H9 (cell line): ENCODE measurements around the gene LDLR. TPM values are rescaled to one million over a fixed set of nuclear protein-coding genes. Genes with fewer than 3 reads are reported as not detected.

Experiments used
- DNase-seq: peaks from one replicate; pipeline ENCODE4 v3.0.0-alpha.2; 2017
- H2AFZ ChIP-seq: one replicate; pipeline ENCODE4 v1.6.1; 2013; ENCODE audit warnings: mild to moderate bottlenecking, low read length, control low read depth, moderate library complexity
- H2AK5ac ChIP-seq: 2 replicates; pipeline ENCODE4 v1.6.1; 2013; ENCODE audit warnings: low read length, control low read depth, mixed read lengths; ENCODE audit not compliant: insufficient read length
- H2BK120ac ChIP-seq: one replicate; pipeline ENCODE4 v1.6.1; 2013; ENCODE audit warnings: low read depth, mild to moderate bottlenecking, low read length, control low read depth, inconsistent platforms; ENCODE audit not compliant: poor library complexity, severe bottlenecking
- H2BK12ac ChIP-seq: 2 replicates; pipeline ENCODE4 v1.6.1; 2013; ENCODE audit warnings: low read length, control low read depth, mixed read lengths, low read depth; ENCODE audit not compliant: insufficient read length
- H2BK15ac ChIP-seq: 2 replicates; pipeline ENCODE4 v1.6.1; 2013; ENCODE audit warnings: low read depth, low read length, control low read depth
- H2BK20ac ChIP-seq: one replicate; pipeline ENCODE4 v1.6.1; 2013; ENCODE audit warnings: low read depth, mild to moderate bottlenecking, low read length, control low read depth, inconsistent platforms; ENCODE audit not compliant: poor library complexity, severe bottlenecking
- H2BK5ac ChIP-seq: 2 replicates; pipeline ENCODE4 v1.6.1; 2013; ENCODE audit warnings: low read length, control low read depth, mixed read lengths; ENCODE audit not compliant: insufficient read length
- H3K14ac ChIP-seq: 2 replicates; pipeline ENCODE4 v1.6.1; 2013; ENCODE audit warnings: low read length, control low read depth; ENCODE audit not compliant: insufficient read depth
- H3K18ac ChIP-seq: 2 replicates; pipeline ENCODE4 v1.6.1; 2013; ENCODE audit warnings: low read depth, mild to moderate bottlenecking, mixed read lengths, low read length, control low read depth; ENCODE audit not compliant: insufficient read length
- H3K23ac ChIP-seq: 2 replicates; pipeline ENCODE4 v1.6.1; 2013; ENCODE audit warnings: low read length, control low read depth, mixed read lengths, low read depth; ENCODE audit not compliant: insufficient read length
- H3K23me2 ChIP-seq: 2 replicates; pipeline ENCODE4 v1.6.1; 2013; ENCODE audit warnings: low read depth, mild to moderate bottlenecking, mixed read lengths, low read length, control low read depth; ENCODE audit not compliant: insufficient read length, poor library complexity, severe bottlenecking
- H3K27ac ChIP-seq: 2 replicates; pipeline ENCODE4 v1.5.1; 2013; ENCODE audit warnings: low read length, control low read depth, mixed read lengths, low read depth; ENCODE audit not compliant: insufficient read length
- H3K27me3 ChIP-seq: 2 replicates; pipeline ENCODE4 v1.6.1; 2013; ENCODE audit warnings: low read length, control low read depth, inconsistent platforms; ENCODE audit not compliant: insufficient read depth
- H3K4ac ChIP-seq: 2 replicates; pipeline ENCODE4 v1.6.1; 2013; ENCODE audit warnings: low read depth, mild to moderate bottlenecking, control low read depth, inconsistent platforms, low read length, moderate library complexity
- H3K4me1 ChIP-seq: 2 replicates; pipeline ENCODE4 v1.6.1; 2013; ENCODE audit warnings: low read length, control low read depth, inconsistent platforms; ENCODE audit not compliant: insufficient read depth
- H3K4me2 ChIP-seq: 2 replicates; pipeline ENCODE4 v1.6.1; 2013; ENCODE audit warnings: low read length, control low read depth, mixed read lengths; ENCODE audit not compliant: insufficient read length, insufficient read depth
- H3K56ac ChIP-seq: 2 replicates; pipeline ENCODE4 v1.6.1; 2013; ENCODE audit warnings: low read depth, mild to moderate bottlenecking, mixed read lengths, low read length, control low read depth; ENCODE audit not compliant: insufficient read length
- H3K79me1 ChIP-seq: 2 replicates; pipeline ENCODE4 v1.6.1; 2013; ENCODE audit warnings: low read depth, mild to moderate bottlenecking, moderate library complexity, low read length, control low read depth, inconsistent platforms; ENCODE audit not compliant: insufficient read depth, poor library complexity, severe bottlenecking
- H3K79me2 ChIP-seq: 2 replicates; pipeline ENCODE4 v1.6.1; 2013; ENCODE audit warnings: low read length, control low read depth, inconsistent platforms; ENCODE audit not compliant: insufficient read depth
- H3K9ac ChIP-seq: 2 replicates; pipeline ENCODE4 v1.6.1; 2013; ENCODE audit warnings: low read length, control low read depth, mixed read lengths; ENCODE audit not compliant: insufficient read length; ENCODE audit errors: extremely low read depth
- H3K9me3 ChIP-seq: one replicate; pipeline ENCODE4 v1.6.1; 2013; ENCODE audit warnings: low read depth, low read length, inconsistent platforms; ENCODE audit not compliant: control insufficient read depth
- H3T11ph ChIP-seq: one replicate; pipeline ENCODE4 v1.6.1; 2013; ENCODE audit warnings: mild to moderate bottlenecking, low read length, control low read depth, inconsistent platforms
- H4K20me1 ChIP-seq: one replicate; pipeline ENCODE4 v1.6.1; 2013; ENCODE audit not compliant: control insufficient read depth, insufficient read length, insufficient read depth
- H4K5ac ChIP-seq: 2 replicates; pipeline ENCODE4 v1.6.1; 2013; ENCODE audit warnings: low read depth, mild to moderate bottlenecking, mixed read lengths, low read length, control low read depth; ENCODE audit not compliant: insufficient read length
- H4K8ac ChIP-seq: replicated peaks from 2 replicates; pipeline ENCODE4 v1.6.1; 2013; ENCODE audit warnings: low read length, control low read depth, mixed read lengths, low read depth; ENCODE audit not compliant: insufficient read length
- H4K91ac ChIP-seq: 2 replicates; pipeline ENCODE4 v1.6.1; 2013; ENCODE audit warnings: low read depth, mild to moderate bottlenecking, moderate library complexity, mixed read lengths, low read length, control low read depth; ENCODE audit not compliant: insufficient read length
- H3K27ac Mint-ChIP-seq, 3 experiments: 2 replicates in 2 of 3; 3 replicates in 1 of 3; pipeline ENCODE4 v1.8.0; 2020 to 2021; ENCODE audit warnings: mixed read lengths in 3 of 3, mild to moderate bottlenecking in 1 of 3, moderate library complexity in 1 of 3
- H3K27me3 Mint-ChIP-seq: 2 replicates; pipeline ENCODE4 v1.8.0; 2021; ENCODE audit warnings: low read depth, mild to moderate bottlenecking, moderate library complexity, mixed read lengths
- H3K36me3 Mint-ChIP-seq, 3 experiments: 2 replicates in 2 of 3; 3 replicates in 1 of 3; pipeline ENCODE4 v1.8.0; 2020 to 2021; ENCODE audit warnings: low read depth in 3 of 3, mixed read lengths in 3 of 3; ENCODE audit not compliant: insufficient read depth in 1 of 3
- H3K4me1 Mint-ChIP-seq, 2 experiments: 2 replicates each; pipeline ENCODE4 v1.8.0; 2020; ENCODE audit warnings: mixed read lengths in 2 of 2
- H3K4me3 Mint-ChIP-seq, 2 experiments: 2 replicates in 1 of 2; 3 replicates in 1 of 2; pipeline ENCODE4 v1.8.0; 2020 to 2021; ENCODE audit warnings: mild to moderate bottlenecking in 2 of 2, mixed read lengths in 2 of 2, moderate library complexity in 1 of 2
- H3K9me3 Mint-ChIP-seq, 2 experiments: 2 replicates in 1 of 2; 3 replicates in 1 of 2; pipeline ENCODE4 v1.8.0; 2020; ENCODE audit warnings: mild to moderate bottlenecking in 2 of 2, mixed read lengths in 2 of 2, moderate library complexity in 1 of 2
- WGBS: extraction: QIAGEN DNeasy Blood & Tissue Kit; methylation state at CpG from one replicate; pipeline ENCODE4 v1.1.7; 2013; ENCODE audit warnings: missing lambda C conversion rate, low lambda C conversion rate, mixed read lengths; ENCODE audit not compliant: insufficient read length; ENCODE audit errors: extremely low coverage; 5-methylcytosine and 5-hydroxymethylcytosine counted together
- total RNA-seq: library from RNA; stranded (reverse); gene quantifications from 2 replicates; pipeline ENCODE4 v1.2.1, GENCODE V29; 2021
- TF ChIP-seq, protein P1 (sequence below): fragments of 200-600 bp; sonication (generic); conservative IDR thresholded peaks from 3 replicates; pipeline ENCODE4 v1.8.0; 2021; ENCODE audit warnings: antibody characterized with exemption, mild to moderate bottlenecking

LDLR gene
- total RNA-seq, 1 experiment from 2014 or later = 92.7 TPM

DNA sequence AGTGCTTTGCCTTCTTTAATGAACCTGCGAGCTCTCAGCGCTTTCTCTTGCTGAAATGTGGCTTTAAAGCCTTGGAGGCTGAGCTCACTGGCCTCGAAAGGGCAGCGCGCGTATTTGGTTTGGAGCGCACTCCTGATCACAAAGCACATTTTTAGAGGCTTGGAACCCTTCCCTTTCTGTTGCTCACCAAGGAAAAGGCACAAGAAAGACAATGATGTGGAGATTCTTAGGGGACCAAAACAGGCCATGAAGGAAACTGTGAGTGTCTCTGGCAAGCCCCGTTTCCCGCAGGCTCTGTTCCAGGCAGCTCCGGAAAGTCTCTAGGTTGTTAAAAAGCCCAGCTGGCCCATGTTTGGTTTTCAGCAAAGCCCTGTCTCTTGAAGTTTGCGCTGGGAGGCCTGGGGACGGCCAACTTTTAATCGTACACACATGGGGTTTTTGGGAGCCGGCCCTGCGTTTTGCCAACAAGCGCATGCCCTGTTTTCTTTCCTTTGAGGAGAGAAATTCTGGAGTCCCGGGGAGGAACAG is 75.7 kb downstream of the LDLR start:
- no peak overlapping the region for H3K14ac ChIP-seq
- no peak overlapping the region for H3K4me3 Mint-ChIP-seq
- no peaks in the 10 kb centered on the region for H3K79me1 ChIP-seq
- no peaks in the 10 kb centered on the region for H3K23me2 ChIP-seq
- no peaks in the 10 kb centered on the region for H4K20me1 ChIP-seq
- no peaks in the 10 kb centered on the region for H3K9me3 ChIP-seq
- TF ChIP-seq, protein P1, sequence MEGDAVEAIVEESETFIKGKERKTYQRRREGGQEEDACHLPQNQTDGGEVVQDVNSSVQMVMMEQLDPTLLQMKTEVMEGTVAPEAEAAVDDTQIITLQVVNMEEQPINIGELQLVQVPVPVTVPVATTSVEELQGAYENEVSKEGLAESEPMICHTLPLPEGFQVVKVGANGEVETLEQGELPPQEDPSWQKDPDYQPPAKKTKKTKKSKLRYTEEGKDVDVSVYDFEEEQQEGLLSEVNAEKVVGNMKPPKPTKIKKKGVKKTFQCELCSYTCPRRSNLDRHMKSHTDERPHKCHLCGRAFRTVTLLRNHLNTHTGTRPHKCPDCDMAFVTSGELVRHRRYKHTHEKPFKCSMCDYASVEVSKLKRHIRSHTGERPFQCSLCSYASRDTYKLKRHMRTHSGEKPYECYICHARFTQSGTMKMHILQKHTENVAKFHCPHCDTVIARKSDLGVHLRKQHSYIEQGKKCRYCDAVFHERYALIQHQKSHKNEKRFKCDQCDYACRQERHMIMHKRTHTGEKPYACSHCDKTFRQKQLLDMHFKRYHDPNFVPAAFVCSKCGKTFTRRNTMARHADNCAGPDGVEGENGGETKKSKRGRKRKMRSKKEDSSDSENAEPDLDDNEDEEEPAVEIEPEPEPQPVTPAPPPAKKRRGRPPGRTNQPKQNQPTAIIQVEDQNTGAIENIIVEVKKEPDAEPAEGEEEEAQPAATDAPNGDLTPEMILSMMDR = no peak
- H4K8ac ChIP-seq = no peak overlapping the region
- H3K36me3 Mint-ChIP-seq = peaks cover 11 to 35% (median 30%) of the 10 kb centered on the region in 3 experiments
- DNase-seq = no peak
- H4K5ac ChIP-seq = no peak overlapping the region
- H3K27me3 ChIP-seq = no peaks in the 10 kb centered on the region
- H2BK120ac ChIP-seq = no peak overlapping the region
- H2BK5ac ChIP-seq = no peak overlapping the region
- H3T11ph ChIP-seq = no peak overlapping the region
- H3K9ac ChIP-seq = no peak overlapping the region
- no peaks in the 10 kb centered on the region for H3K79me2 ChIP-seq
- no peak overlapping the region for H3K4me2 ChIP-seq
- H3K23ac ChIP-seq = no peak overlapping the region
- H3K9me3 Mint-ChIP-seq = no peaks in the 10 kb centered on the region
- H3K4me1 Mint-ChIP-seq = no peaks in the 10 kb centered on the region
- H2BK20ac ChIP-seq = no peak overlapping the region
- no peak overlapping the region for H3K27ac ChIP-seq
- H3K27ac Mint-ChIP-seq = peak overlapping the region in 1 of 3 experiments; percentile 47; a peak in 4 of 7 replicates
- no peak overlapping the region for H3K18ac ChIP-seq
- no peak overlapping the region for H2BK15ac ChIP-seq
- H2BK12ac ChIP-seq = no peak overlapping the region
- H2AFZ ChIP-seq = no peak overlapping the region
- H3K4ac ChIP-seq = no peak overlapping the region
- no peaks in the 10 kb centered on the region for H3K4me1 ChIP-seq
- no CpG with 5 or more reads among the region's 17 CpGs for WGBS
- H3K56ac ChIP-seq = no peak overlapping the region
- no peaks in the 10 kb centered on the region for H3K27me3 Mint-ChIP-seq
- no peak overlapping the region for H4K91ac ChIP-seq
- no peak overlapping the region for H2AK5ac ChIP-seq
